Esophagus mucosa (tissue), 1 donor: Measurements from ENCODE around the gene RXRG. TPM values are rescaled to one million over a fixed set of nuclear protein-coding genes. Genes with fewer than 3 reads are reported as not detected.

Experiments
- ATAC-seq: fragments of 200-7000 bp; cut with Tn5 transposase; one replicate; pipeline ENCODE4 v1.9.1; 2020
- total RNA-seq: library from RNA; stranded (reverse); gene quantifications from one replicate; pipeline ENCODE4 v1.2.4, GENCODE V29; 2023
- donor health status: DM: yes; HTN: yes; CAD: no.

RXRG gene
- total RNA-seq, 1 donor from 2014 or later: 0.24 TPM

GRCh38 chr1:165367375-165367993 lies 77.4 kb downstream of the RXRG start:
- ATAC-seq: no peak

GRCh38 chr1:165365341-165365740 lies 79.6 kb downstream of the RXRG start:
- ATAC-seq: peak; percentile 70

DNA sequence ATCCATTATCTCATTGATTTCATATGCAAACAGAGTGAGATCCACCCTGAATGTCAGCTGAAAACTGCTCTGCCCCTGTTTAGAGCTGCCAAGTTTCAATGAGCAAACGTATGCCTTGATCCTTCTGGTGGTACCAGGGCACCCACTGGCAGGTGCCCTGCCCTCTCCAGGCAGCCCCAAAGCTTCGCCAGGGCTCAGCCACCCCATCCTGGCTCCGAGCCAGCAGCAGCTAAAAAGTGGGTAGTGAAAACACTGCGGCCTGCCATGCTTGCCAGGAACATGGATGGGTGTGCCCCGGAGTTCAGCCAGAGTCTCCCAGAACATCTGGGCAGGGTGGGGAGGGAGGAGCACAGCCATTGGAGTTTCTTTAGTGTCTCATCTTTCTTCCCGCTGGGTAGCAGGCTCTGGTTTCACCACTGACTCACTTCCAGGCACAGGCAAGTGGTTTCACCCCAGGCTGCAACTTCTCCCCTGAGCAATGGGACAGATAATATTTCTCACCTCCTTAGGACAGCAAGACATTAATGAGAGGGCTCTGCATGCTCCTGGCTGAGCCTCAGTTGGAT lies 80.3 kb downstream of the RXRG start:
- ATAC-seq: peak; percentile 96

DNA sequence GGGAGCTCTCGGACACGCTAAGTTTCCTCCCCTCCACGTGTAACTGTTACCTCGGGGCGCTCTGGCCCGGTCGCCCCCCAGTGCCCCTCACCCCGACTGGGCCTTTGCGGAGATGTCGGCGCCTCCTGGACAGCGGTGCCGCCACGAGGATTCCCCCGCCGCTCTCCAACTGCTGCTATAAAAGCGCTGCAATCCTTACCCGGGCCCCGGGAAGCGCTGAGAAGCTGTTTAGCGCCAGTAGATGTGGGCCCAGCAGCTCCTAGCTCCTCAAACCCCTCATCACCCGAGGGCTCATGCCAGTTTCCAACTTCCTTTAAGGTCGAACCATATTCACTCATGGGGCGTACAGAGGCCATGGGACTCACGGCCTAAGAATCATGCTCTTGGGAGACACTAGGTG lies 88.0 kb downstream of the RXRG start:
- no peak for ATAC-seq

GRCh38 chr1:165355977-165356811 lies 88.7 kb downstream of the RXRG start, which contains the start of gene LMX1A:
Gene LMX1A (minus strand): TSS chr1:165356715. CDS start chr1:165355559, 1,156 bp downstream.
- peak; percentile 57 for ATAC-seq

GRCh38 chr1:165355139-165355976 lies 89.6 kb downstream of the RXRG start:
- no peak for ATAC-seq

GRCh38 chr1:165354739-165355138 lies 90.2 kb downstream of the RXRG start:
- no peak for ATAC-seq

- ATAC-seq: no peak
Observed at GRCh38 chr1:165353731-165354671, 90.9 kb downstream of the RXRG start.

- ATAC-seq: no peak
Observed at GRCh38 chr1:165352442-165353293, 92.3 kb downstream of the RXRG start.

DNA sequence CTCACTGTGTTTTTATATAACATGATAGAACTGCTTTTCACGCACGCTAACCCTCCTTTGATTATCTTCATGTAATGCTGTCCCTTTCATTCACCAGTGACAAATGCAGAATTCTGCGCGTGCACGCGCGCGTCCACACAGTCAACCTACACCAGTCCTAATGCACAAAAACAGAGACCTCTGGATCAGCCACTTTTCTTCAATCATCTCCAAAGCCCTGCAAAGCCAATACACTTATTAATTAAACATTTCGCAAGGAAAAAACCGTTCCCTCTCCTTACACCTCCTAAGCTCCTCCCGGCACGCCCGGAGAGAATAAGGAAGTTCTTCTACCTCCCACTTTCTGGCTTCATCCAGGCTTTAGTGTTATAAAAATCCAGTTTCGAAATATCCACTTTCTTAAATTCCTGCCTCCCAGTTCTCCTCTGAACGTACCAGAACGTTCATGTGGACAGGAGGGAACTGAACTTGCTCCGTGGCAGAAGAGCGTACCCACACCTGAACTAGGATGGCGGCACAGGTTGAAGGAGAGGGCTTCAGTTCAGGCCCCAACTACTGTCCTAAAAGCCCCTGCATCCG lies 93.0 kb downstream of the RXRG start:
- no peak for ATAC-seq

Other genes with a start within 250 kb of the RXRG start
- gene LMX1A, start 88.4 kb downstream of the RXRG start, total RNA-seq: 0.04 TPM
- gene LRRC52, start 98.9 kb upstream of the RXRG start, total RNA-seq: not detected
- gene MGST3, start 186.1 kb upstream of the RXRG start, total RNA-seq: 58.9 TPM